Measurements from ENCODE around the gene PTPN5.
"Not testable (repeated sequence)": the region's sequence is repeated elsewhere in the genome, so short reads cannot be mapped to it uniquely, and the experiment has no call there.

The PTPN5 gene

DNA sequence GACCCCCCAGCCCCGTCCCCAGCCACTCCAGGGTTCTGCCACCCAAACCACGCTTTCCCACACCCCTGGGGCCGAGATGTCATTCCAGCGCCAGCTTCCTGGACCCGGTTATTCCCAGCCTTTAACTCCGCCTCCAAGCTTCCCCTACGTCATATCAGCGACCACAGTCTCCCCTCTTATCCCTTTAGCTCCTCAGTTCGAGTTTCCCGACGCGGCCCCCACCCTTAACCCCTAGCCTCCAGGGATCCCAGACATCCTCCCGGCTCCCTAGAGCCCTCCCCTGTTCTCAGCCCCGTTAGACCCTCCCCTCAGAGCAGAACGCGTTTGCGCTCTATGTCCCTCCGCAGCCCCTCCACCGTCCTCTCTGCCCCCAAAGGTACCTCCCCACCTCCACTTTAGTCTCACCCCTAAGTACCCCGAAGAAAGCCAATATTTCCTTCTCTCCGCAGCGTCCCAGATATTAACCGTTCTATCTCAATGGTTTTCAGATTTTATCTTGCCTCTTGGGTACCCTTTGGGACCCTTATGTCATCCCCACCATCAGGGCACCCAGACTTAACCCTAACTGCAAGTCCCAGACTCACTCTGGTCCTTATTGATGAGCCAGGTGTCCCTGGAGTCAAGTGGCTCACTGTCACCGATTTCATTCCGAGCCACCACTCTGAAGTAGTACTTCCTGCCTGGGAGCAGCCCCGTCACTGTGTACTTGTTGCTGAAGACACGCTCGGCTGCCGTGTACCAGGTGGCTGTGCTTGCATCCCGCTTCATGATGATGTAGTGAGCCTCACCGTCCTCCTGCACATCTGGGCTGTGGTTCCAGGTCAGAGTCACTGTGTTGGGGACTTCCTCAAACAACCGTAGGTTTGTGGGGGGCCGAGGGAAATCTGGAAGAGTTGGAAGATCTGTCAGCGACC lies 85.0 kb downstream of the PTPN5 start:
- peak; percentile 74 to 75 for DNase-seq

DNA sequence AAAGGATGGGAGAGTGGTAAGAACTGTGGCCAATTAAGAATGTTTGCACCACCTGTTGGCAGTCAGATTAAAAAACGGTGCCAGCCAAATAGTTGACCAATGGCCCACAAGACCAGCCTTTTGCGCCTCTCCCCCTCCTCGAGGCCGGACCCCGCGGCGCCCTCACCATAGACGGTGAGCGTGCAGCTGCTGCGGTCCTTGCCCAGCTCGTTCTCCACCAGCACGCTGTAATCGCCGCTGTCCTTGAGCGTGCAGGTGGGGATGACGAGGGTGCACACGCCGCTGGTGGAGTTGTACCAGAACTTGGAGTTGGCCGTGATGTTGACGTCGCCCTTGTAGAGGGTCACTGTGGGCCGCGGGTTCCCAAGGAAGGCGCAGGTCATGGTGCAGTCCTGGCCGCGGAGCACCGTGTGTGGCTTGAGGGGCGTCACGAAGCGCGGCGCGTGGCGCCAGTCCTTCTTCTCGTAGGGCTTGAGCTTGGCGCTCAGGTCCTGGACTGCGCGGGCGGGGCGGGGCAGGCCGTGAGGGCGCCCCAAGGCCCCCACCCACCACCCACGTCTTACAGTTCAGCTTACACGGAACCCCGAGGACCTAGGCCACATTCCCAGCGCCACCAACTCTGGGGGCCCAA lies 85.8 kb downstream of the PTPN5 start:
- DNase-seq = peak in 1 of 2 experiments; percentile 40

DNA sequence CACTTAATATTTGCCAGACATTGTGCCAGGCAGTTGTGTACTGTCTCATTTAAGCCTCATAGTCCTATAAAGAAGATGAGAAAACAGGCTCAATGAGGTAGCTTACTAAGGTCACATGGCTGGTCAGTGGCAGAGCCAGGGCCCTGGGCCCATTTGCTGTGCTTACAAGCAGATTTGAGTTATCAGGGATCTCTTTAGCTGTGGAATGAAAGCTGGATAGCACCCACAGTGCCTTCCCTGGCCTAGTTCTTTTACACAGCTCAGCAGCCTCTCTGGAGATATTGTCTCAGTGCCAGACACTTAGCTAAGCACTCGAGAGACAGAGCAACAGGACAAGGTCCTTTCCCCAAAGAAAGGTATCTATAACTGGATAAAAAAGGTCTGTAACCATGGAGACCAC lies 86.9 kb downstream of the PTPN5 start:
- DNase-seq = peak; percentile 34 to 38

DNA sequence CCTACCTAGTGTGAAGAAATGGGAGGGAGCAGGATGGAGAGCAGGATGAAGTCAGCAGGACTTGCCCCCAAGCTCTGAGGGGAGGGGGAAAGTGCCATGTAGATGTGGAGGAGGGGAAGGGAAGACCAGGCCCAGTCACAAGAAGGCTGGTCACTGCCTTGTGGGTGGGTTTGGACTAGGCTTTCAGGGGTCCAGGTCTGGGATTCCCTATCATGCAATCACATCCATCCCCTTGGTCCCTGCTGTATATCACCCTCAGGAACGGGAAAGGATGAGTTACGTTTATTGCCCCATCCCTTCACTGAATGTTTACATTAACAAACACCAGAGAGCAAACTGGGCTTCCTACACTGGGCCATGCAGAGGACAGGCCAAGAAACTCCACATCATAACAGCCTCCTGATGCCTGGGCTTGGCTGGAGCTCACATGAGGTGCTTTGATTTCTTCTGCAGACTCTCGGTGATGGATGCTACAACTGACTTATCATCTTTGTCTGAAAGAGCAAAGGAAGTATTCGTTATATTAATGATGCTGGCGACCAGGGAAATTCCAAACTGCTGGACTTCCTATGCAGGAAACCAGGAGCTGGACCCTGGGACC lies 87.5 kb downstream of the PTPN5 start:
- no peak for DNase-seq

DNA sequence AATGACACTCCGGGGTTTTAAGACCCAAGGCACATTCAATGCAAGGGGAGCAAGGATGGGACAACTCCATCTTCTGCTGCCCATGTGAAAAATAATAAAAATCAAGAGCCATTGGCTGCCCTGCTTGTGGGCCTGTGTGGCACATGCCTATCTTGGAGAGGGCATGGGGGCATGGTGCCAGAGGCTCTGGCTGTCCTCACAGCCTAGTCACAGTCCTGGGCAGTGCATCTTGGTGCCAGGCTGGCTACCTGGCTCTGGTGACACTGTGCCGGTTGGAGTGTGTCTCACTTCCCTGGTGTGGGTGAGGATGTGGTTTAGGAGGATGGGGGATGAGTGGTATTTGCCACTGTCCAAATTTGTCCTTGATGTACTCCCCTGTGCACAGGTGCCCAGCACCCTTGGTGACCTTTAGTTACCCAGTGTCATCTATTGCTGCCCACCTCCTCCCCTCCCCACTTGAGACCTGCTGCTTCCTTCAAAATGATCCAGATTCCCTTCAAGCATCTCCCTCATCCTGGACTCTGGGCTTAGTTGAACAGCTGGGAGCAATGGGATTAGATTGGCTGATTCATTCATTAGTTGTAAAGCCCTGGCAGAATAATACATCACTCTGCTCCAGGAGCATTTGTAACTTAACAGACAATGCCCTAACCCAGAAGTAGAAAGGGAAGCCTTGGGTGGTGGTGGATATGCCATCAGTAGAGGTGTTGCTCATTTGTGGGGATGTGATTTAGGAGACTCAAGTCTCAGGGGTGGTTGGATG lies 88.4 kb downstream of the PTPN5 start:
- peak in 1 of 2 experiments; percentile 62 for DNase-seq

DNA sequence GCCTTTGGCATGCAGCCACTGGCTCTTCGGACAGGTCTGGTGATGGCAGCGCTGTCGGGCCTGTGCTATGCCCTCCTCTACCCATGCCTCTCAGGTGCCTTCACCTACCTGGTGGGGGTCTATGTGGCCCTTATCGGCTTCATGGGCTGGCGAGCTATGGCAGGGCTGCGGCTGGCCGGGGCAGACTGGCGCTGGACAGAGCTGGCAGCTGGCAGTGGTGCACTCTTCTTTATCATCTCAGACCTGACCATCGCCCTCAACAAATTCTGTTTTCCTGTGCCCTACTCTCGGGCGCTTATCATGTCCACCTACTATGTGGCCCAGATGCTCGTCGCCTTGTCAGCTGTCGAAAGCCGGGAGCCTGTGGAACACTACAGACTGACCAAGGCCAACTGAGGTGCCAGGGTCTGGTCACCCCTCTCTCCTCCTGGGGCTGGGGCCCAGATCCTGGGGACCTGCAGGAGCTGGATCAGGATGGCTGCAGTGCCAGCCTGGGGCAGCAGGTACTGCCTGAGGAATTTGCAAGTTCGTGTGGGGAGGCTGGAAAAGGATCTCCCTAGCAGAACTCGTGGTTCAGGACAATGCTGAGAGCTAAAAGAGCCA lies 89.9 kb downstream of the PTPN5 start:
- no peak for DNase-seq

DNA sequence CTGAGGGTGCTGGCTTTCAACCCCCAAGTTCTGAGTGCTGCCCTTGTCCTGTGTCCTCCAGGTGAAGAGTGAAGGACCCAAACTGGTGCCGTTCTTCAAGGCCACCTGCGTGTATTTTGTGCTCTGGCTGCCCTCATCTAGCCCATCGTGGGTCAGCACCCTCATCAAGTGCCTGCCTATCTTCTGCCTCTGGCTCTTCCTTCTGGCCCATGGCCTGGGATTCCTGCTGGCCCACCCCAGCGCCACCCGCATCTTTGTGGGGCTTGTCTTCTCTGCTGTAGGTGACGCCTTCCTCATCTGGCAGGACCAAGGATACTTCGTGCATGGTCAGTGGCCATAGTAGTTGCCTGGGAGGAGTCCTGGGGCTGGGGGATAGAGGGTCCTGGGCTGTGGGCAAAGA lies 90.7 kb downstream of the PTPN5 start:
- no peak for DNase-seq

DNA sequence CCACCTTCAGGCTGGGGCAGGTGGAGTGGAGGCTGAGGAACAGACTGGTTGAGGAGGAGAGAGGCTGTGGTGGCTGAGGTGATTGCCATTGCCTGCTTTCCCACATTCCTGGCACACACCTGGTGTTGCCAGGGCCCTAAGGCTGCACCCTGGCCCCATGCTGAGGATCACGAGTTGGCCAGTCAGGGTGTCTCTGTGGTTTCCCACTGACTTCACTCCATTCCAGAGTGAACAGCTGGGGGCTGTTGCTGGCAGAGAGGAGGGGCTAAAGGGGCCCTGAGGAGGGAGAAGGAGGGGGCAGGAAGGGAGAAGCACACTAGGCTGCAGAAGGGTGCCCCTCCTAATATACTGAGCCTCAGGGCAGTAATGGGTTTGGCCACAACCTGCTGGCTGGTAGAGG lies 91.2 kb downstream of the PTPN5 start:
- DNase-seq = no peak

DNA sequence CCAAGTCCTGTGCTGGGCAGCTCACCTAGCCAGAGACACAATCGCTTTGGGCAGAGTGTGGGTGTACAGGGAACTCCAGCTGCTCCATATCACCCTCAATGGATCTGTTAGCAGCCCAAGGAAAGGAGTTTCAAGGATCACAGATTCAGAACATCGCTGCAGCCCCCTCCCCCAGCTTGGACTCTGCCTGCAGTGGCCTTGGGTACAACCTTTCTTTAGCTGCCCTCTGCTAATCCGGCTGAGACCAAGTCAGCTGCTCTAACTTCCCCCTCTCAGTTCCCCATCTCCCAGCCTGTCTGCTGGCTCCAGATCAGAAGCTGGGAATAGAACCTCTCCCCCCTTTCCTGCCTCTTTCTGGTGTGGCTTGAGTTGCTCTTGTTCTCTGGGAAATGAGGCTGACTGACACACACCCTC lies 91.7 kb downstream of the PTPN5 start:
- DNase-seq = no peak

DNA sequence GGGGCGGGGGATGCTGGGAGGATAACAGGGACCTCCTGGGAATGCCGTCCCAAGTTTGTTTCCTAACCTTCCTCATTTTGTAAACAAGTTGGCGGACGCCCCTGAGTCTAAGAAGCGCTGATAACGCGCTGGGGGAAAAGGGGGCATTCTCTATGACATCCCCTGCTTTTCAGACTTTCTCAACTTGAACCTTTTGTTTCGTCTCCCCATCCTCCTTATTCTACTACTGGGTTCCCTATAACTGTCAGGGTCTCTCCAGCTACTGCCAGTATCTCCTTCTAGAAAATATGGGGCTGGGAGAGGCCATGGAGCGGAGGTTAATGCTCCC lies 92.4 kb downstream of the PTPN5 start:
- DNase-seq = no peak

DNA sequence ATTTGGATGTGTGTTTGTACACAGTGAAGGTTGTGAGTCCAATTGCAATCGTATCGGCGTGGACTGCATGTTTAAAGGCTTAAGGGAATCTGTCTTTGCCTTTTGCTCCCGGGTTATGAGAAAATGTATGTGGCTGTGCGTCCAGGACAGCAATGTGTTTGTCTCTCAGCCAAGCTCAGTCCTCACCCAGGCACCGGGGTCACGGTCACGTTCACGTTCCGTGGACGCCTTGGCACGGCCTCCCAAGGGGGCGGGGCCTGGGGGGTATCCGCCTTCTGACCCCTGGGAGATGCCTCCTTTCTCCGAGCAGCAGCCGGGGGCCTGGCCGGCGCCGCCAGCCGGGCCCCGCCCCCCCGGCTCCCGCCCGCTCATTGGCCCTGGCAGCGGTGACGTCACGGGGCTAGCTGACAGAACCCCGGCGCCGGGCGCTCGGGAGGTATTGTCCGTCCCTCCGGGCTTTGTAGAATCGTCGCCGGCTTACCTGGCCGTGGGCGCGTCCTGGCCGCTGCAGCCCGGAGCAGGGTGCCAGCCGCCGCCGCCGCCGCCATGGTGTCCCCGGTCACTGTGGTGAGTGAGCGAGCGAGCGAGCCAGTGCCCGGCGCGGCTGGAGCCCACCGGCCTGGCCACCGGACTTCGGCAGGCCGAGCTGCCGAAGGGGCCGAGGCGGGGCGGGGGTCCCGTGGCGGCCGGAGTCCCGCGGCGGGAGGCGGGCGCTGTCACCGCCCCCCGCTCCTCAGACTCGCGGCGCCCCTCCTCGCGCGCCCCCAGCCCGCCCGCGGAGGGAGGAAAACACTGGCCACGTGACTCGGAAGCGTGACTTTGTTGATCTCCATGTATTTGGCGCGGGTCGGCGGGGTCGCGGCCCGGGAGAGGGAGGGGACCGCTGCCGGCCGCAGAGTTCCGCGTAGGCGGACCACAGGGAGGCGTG lies 93.0 kb downstream of the PTPN5 start, which contains the start of gene TMEM86A:
TMEM86A (plus strand) TSS at position 439 of the 928 bp plus-strand sequence; CDS start at position 547, 108 bp downstream.
- DNase-seq = peak; percentile 61 to 84

DNA sequence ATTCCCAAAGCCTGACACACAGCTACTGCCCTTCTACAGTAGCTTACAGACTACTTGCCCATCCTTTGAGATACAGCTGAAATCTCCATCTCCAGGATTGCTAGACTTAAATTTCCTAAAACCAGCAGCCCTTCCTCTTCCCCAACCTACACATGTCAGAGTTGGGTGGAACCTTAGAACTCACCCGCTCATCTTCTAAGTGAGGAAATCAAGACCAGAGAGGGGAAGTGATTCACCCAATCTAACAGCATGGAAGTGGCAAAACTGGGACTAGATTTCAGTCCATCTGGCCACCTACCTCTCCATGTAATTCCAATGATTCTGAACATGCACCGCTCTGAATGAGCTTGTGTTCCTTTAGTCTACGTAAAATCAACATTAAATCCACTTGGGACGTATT lies 94.0 kb downstream of the PTPN5 start:
- DNase-seq = no peak

DNA sequence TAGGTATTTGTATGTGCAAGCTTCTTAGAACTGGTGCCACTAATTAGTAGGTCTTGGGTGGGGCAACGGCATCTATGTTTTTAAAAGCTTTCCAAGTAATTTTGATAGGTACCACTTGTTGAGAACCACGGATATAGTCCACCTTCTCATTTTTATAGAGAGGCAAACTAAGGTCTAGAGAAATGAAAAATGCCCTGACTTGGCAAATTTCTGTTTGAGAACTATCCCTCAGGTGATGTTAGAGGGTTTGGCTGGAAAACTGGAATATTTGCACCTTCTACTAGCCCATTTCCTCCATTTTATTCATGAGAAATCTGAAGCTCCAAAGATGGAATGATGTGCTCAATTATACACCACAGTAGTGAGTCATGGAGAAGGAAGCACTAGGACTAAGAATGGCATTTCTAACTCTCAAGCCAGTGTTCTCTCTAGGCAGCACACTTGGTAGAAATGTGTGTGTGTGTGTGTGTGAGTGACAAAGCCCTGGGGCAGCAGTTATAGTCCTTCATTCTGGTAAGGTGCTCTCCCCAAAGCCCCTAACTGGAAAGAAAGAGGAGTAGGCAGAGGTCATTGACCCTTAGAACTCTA lies 94.9 kb downstream of the PTPN5 start:
- DNase-seq = no peak

DNA sequence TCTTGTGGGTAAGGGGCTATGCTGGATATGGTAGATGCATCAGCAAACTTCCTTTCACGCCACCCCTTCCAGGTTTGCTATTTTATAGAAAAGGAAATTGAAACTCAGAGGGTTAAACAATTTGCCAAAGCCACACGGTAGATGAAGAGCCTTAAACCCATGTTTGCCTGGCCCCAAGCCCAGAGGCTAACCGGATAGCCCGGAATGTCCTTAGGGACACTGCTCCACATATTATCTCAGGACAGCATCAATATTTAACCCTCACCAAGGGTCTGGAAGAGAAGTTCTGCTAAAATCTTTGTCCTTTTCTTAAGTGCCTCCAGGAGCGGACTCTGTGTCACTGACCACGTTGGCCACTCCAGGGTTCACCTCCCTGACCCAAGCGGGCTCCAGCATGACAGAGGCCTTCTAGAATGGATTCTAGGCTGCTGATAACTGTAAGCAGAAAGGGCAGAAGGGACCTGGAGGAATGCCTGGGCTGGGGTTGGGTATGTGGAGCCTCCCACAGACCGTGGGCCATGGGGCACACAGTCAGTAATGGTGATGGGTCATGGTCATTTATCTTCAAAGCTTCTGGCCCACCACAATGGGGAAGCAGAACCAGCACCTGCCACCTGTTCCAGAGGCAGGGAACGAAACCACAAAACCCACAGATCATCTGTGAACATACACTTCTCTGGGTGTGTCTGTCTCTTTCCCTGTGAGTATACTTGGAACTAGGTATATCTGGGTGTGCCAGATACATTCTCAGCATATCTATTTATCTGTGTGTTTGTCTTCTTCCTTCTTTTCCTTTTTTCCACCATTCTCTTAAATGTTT lies 98.4 kb downstream of the PTPN5 start:
- DNase-seq = no peak

DNA sequence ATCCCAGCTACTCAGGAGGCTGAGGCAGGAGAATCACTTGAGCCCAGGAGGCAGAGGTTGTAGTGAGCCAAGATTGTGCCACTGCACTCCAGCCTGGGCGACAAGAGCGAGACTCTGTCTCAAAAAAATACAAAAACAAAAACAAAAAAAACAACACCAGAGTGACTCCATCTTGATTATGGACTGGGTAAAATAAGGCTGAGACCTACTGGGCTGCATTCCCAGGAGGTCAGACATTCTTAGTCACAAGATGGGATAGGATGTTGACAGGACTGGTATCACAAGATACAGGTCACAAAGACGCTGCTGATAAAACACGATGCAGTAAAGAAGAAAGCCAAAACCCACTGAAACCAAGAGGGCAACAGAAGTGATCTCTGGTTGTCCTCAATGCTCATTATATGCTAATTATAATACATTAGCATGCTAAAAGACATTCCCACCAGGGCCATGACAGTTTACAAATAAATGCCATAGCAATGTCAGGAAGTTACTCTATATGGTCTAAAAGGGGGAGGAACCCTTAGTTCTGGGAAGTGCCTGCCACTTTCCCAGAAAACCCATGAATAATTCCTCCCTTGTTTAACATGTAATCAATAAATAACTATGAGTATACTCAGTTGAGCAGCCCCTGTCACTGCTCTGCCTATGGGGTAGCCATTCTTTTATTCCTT lies 100.0 kb downstream of the PTPN5 start:
- not testable (repeated sequence) for DNase-seq

DNA sequence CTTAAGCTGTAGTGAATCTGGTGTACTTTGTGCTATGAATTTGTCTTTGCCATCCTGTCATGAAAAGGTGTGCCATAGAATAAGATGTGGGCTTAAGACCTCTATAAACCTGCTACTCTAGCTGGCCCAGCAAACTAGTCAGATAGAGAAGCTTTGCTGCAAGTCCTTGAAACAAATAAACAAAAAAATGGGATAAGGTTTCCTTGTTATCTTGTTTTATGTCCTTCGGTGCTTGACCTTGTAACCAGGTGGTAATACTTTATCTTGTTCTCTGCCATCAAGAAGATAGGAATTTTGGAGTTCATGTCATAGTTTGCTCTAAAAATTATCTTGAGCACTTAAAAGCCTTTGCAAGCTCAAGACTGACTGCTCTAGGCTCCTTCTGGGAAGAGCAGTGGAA lies 107.3 kb downstream of the PTPN5 start:
- DNase-seq = no peak

DNA sequence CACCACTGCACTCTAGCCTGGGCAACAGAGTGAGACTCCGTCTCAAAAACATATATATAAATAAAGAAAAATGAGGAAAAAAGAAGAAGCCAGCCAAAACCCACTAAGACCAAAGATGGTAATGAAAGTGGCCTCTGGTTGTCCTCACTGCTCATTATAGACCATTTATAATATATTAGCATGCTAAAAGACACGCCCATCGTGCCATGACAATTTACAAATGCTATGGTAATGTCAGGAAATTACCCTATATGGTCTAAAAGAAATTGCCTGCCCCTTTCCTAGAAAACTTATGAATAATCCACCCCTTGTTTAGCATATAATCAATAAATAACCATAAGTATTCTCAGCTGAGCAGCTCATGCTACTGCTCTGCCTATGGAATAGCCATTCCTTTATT lies 109.1 kb downstream of the PTPN5 start:
- no peak for DNase-seq

DNA sequence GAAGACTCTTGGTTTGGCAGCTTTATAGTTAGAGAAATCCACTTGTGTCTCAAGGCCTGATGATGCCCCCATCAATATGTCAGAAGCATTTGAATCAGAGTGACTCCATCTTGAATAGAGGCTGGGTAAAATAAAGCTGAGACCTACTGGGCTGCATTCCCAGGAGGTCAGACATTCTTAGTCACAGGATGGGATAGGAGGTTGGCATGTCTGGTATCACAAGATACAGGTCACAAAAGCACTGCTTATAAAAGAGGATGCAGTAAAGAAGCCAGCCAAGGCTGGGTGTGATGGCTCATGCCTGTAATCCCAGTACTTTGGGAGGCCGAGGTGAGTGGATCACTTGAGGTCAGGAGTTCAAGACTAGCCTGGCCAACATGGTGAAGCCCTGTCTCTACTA lies 109.6 kb downstream of the PTPN5 start:
- DNase-seq = not testable (repeated sequence)

All from NCI-H524 (cell line).